Thymus (tissue), 11 donors: ENCODE results near the gene SCRN1. TPM values are rescaled to one million over a fixed set of nuclear protein-coding genes. Genes with fewer than 3 reads are reported as not detected.
A peak's percentile ranks its signal among the peaks of the same experiment; 100 is the strongest.
"Not testable (repeated sequence)": the region's sequence is repeated elsewhere in the genome, so short reads cannot be mapped to it uniquely, and the experiment has no call there.

Experiments
- DNase-seq, 9 donors: peaks; one replicate each; pipeline ENCODE4 v3.0.0-alpha.2; 2013; ENCODE audit warnings: low spot score in 9 of 9, low read depth in 6 of 9, missing footprints in 1 of 9
- H3K27ac ChIP-seq, 2 donors: one replicate each; pipeline ENCODE4 v1.5.1; 2013; ENCODE audit warnings: control low read depth in 1 of 2, low read depth in 1 of 2, low read length in 1 of 2, mild to moderate bottlenecking in 1 of 2, moderate library complexity in 1 of 2
- H3K27me3 ChIP-seq, 2 donors: one replicate each; pipeline ENCODE4 v1.5.1; 2013; ENCODE audit warnings: low read length in 1 of 2; ENCODE audit not compliant: control insufficient read depth in 2 of 2, insufficient read depth in 1 of 2
- H3K36me3 ChIP-seq, 2 donors: one replicate each; pipeline ENCODE4 v1.5.1; 2013; ENCODE audit warnings: low read length in 1 of 2, mild to moderate bottlenecking in 1 of 2, moderate library complexity in 1 of 2; ENCODE audit not compliant: control insufficient read depth in 2 of 2, insufficient read depth in 2 of 2
- H3K4me1 ChIP-seq, 2 donors: one replicate each; pipeline ENCODE4 v1.5.1; 2013; ENCODE audit warnings: low read length in 2 of 2; ENCODE audit not compliant: control insufficient read depth in 2 of 2, insufficient read depth in 2 of 2
- H3K4me3 ChIP-seq, 2 donors: one replicate each; pipeline ENCODE4 v1.5.1; 2013; ENCODE audit warnings: low read length in 2 of 2, control low read depth in 1 of 2, mild to moderate bottlenecking in 1 of 2
- H3K9me3 ChIP-seq, 2 donors: one replicate each; pipeline ENCODE4 v1.5.1; 2013; ENCODE audit warnings: low read length in 1 of 2, mild to moderate bottlenecking in 1 of 2; ENCODE audit not compliant: control insufficient read depth in 2 of 2, insufficient read depth in 1 of 2
- WGBS: extraction: QIAGEN DNeasy Blood & Tissue Kit; methylation state at CpG from one replicate; pipeline ENCODE4 v1.1.7; 2013; 5-methylcytosine and 5-hydroxymethylcytosine counted together
- polyA plus RNA-seq: library from polyadenylated mRNA; stranded (reverse); fragments of 200-250 nt; gene quantifications from one replicate; pipeline ENCODE4 v1.2.3, GENCODE V29; 2013
- total RNA-seq: library from RNA; stranded (reverse); fragments of 120-200 nt; gene quantifications from one replicate; pipeline ENCODE4 v1.2.4, GENCODE V29; 2013
- donor health status: healthy.

SCRN1 gene
- total and polyA plus RNA-seq, 2 donors = 11.6 to 46.7 TPM

DNA sequence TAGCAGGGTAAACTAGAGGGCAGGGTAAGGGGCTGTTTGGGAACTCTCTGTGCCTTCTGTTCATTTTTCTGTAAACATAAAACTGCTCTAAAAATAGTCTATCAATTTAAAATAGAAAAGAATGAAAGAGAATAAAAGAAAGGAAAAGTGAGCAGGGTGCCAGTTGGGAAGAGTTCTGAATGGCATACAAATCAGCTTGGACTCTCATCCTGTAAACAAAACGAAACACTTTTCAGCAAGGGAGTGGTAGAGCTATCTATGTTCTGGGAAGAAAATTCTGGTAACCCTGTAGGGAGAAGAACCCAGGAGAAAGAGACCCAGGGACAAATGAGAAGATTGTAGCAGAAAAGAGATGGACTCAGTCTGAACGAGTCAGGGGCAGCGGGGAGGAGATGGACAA is 24.6 kb downstream of the SCRN1 start:
- Histone ChIP-seq H3K27me3 (no peaks in the 10 kb centered on the region), H3K4me3 (no peak overlapping the region), H3K4me1 (peaks cover 2 to 8% of the 10 kb centered on the region in 2 donors), H3K27ac (no peak overlapping the region), H3K9me3 (no peaks in the 10 kb centered on the region), H3K36me3 (peaks cover 9 to 32% of the 10 kb centered on the region in 2 donors)
- 98% methylated on average over 3 of the region's 3 CpGs for WGBS
- DNase-seq = no peak

GRCh38 chr7:29962035-29962434 is 27.6 kb downstream of the SCRN1 start:
- no peaks in the 10 kb centered on the region for H3K9me3 ChIP-seq
- peaks cover 3 to 21% of the 10 kb centered on the region in 2 donors for H3K36me3 ChIP-seq
- no peaks in the 10 kb centered on the region for H3K27me3 ChIP-seq
- 100% methylated on average over 1 of the region's 1 CpG for WGBS
- no peak for DNase-seq
- no peaks in the 10 kb centered on the region for H3K4me1 ChIP-seq
- H3K4me3 ChIP-seq = no peak overlapping the region
- H3K27ac ChIP-seq = no peak overlapping the region

DNA sequence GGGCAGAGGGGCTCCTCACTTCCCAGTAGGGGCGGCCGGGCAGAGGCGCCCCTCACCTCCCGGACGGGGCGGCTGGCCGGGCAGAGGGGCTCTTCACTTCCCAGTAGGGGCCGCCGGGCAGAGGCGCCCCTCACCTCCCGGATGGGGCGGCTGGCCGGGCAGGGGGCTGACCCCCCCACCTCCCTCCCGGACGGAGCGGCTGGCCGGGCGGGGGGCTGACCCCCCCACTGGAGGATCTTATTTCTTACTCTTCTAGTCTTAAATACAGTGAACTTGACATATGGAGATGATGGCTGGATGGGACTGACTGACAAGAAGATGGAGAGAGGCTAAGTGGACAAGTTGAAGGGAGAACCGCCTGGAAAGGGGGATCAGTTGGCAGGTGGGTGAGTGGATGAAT is 28.0 kb downstream of the SCRN1 start:
- 99% methylated on average over 19 of the region's 19 CpGs for WGBS
- not testable (repeated sequence) for H3K27me3 ChIP-seq, DNase-seq, H3K4me3 ChIP-seq, H3K4me1 ChIP-seq, H3K27ac ChIP-seq, H3K9me3 ChIP-seq
- peaks cover 3 to 20% of the 10 kb centered on the region in 2 donors for H3K36me3 ChIP-seq

DNA sequence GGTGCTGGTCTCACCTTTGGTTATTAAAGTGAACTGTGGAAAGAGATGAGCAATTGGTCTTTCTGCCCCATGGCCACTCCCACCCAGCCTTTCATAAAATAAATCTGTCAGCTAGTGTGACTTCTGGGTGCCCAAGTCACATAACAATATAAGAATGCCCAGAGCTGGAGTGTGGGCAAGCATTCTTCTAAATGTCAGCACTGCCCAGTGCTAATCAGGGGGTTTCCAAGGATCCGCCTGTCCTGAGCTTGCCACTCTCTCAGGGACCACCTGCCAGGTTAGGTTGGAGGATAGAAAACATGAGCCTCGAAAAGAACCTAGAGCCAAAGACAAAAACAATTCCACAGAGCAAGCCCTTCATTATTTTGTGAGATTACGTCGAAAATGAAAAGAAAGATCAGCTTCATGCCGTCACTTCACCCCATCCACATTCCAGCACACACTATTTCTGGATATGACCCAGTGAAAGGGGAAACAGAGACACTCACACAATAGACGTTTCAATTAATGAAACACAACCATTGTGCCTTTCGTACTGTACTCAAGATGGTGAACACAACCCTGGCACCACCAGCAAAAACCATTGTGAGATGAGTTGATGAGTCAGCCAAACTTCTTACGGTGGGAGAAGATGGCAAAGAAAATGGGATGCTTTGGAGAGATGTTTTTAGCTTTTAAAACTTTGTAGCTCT is 30.8 kb downstream of the SCRN1 start:
- no peak for DNase-seq
- no peaks in the 10 kb centered on the region for H3K27me3 ChIP-seq
- H3K4me1 ChIP-seq = peaks cover 5 to 11% of the 10 kb centered on the region in 2 donors
- H3K9me3 ChIP-seq = no peaks in the 10 kb centered on the region
- WGBS = 97% methylated on average over 8 of the region's 8 CpGs
- no peak overlapping the region for H3K27ac ChIP-seq
- peaks cover 7 to 21% of the 10 kb centered on the region in 2 donors for H3K36me3 ChIP-seq
- H3K4me3 ChIP-seq = no peak overlapping the region

DNA sequence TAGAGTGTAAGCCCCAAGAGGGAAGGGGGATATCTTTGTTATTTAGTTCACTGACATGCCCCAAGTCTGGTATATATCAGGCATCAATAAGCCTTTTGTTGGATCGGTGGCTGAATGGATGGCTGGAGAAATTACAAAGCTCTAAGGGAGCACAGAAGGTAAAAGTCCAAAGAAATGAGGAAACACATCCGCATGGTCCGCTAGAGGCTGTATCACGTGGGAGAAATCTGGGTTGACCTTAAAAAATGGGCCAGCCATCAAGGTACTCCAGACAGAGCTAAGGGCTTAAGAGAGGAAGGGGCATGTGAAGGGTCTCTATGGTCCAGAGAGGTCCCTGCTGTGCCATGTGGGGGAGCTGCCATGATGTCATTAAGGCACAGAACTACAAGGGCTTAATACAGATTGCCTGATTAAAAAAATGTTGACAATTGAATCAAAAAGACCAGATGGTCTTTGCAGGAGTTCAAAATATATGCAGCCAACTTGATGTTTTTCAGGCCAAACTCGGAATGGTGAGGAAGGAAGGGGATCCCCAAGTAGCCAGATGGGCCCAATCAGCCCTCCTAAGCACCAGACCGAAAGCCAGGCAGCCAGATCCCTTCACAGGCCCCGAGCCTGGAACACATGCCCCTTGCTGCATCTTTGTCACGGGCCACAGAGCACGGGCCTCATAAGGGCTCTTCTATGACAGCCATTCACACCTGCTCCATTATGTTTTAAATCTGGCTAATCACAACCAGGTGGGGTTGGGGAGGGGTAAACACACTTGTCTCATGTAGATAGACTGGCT is 31.9 kb downstream of the SCRN1 start:
- 97% methylated on average over 9 of the region's 9 CpGs for WGBS
- no peak overlapping the region for H3K4me3 ChIP-seq
- DNase-seq = no peak

DNA sequence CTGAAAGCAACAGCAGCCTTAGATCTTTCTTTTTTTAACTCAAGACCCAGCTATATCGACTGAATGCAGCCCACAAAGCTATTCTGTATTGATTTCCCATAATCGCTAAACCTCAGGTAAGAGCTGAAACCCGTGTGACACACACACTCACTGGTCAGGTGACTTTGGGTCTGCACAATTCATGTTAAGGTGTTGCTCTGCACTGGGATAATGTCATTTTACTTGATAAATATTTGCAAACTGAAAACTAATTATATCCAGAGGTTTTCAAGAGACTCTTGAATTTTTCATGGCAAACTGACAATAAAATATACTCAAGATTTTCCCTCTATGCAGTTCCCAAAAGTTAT is 33.1 kb downstream of the SCRN1 start:
- H3K9me3 ChIP-seq = no peaks in the 10 kb centered on the region
- no peak overlapping the region for H3K4me3 ChIP-seq
- peaks cover 16 to 33% of the 10 kb centered on the region in 2 donors for H3K36me3 ChIP-seq
- H3K4me1 ChIP-seq = peaks cover 5 to 11% of the 10 kb centered on the region in 2 donors
- DNase-seq = no peak
- WGBS = 29% methylated on average over 3 of the region's 3 CpGs
- no peaks in the 10 kb centered on the region for H3K27me3 ChIP-seq
- no peak overlapping the region for H3K27ac ChIP-seq

More for the DNA sequence above, 31.9 kb downstream of the SCRN1 start:
- H3K9me3 ChIP-seq = no peaks in the 10 kb centered on the region
- H3K27ac ChIP-seq = no peak overlapping the region
- no peaks in the 10 kb centered on the region for H3K27me3 ChIP-seq
- peaks cover 5 to 11% of the 10 kb centered on the region in 2 donors for H3K4me1 ChIP-seq
- peaks cover 7 to 23% of the 10 kb centered on the region in 2 donors for H3K36me3 ChIP-seq

DNA sequence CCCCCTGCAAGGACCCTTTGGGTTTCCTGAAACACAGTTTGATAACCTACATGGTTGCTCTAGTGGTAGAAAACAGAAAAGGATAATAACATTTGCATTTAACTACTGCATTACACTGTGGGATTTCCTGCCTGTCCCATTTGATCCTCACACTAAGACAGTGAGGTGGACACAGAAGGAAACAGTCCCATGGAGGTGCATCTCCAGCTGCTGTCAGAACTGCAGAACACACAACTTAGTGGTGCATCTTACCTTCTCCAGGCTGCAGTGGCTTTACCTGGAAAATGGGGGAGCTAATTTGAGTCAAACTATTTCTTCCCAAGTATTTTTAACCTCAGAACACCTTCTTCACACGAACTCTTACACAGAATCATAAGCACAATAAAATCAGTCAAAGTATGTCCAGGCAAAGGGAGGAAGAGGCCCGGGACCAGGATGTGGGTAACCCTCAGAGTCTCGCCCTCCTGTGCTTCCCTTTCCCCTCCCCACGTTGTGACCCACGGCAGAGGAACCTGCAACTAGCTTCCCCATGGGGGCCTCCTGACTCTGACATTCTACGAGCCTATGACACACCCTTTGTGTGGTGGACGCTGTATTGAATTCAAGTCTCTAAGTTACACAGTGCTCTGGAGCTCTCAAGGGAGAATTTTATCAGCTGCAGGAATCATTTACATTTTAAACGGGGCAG is 33.7 kb downstream of the SCRN1 start:
- peaks cover 4% of the 10 kb centered on the region in 2 donors for H3K9me3 ChIP-seq
- peak in 3 of 9 donors; percentile 24 to 58 (median 35) for DNase-seq
- WGBS = 11% methylated on average over 8 of the region's 8 CpGs
- no peak overlapping the region for H3K4me3 ChIP-seq
- no peaks in the 10 kb centered on the region for H3K27me3 ChIP-seq
- H3K27ac ChIP-seq = no peak overlapping the region
- peaks cover 5 to 11% of the 10 kb centered on the region in 2 donors for H3K4me1 ChIP-seq
- H3K36me3 ChIP-seq = peaks cover 21 to 38% of the 10 kb centered on the region in 2 donors

- peaks cover 28 to 45% of the 10 kb centered on the region in 2 donors for H3K36me3 ChIP-seq
- no peak overlapping the region for H3K27ac ChIP-seq
- no peak overlapping the region for H3K4me3 ChIP-seq
- H3K9me3 ChIP-seq = peaks cover 6 to 12% of the 10 kb centered on the region in 2 donors
- DNase-seq = no peak
- WGBS = 96% methylated on average over 7 of the region's 7 CpGs
- peaks cover 5 to 11% of the 10 kb centered on the region in 2 donors for H3K4me1 ChIP-seq
- no peaks in the 10 kb centered on the region for H3K27me3 ChIP-seq
Measured at GRCh38 chr7:29955075-29955792, 34.4 kb downstream of the SCRN1 start.
